Mononuclear cell (primary cell): ENCODE results near the gene COPS7B. TPM values are rescaled to one million over a fixed set of nuclear protein-coding genes. Genes with fewer than 3 reads are reported as not detected.
A peak's percentile ranks its signal among the peaks of the same experiment; 100 is the strongest.
"Not testable (repeated sequence)": the region's sequence is repeated elsewhere in the genome, so short reads cannot be mapped to it uniquely, and the experiment has no call there.

Experiments used
- H3K27me3 ChIP-seq: 2 replicates; pipeline ENCODE4 v1.6.0; 2011; ENCODE audit warnings: low read length, control low read depth; ENCODE audit not compliant: insufficient read depth
- H3K4me1 ChIP-seq: 2 replicates; pipeline ENCODE4 v1.5.1; 2011; ENCODE audit warnings: mild to moderate bottlenecking, low read length, control low read depth; ENCODE audit not compliant: insufficient read depth
- H3K4me3 ChIP-seq: 2 replicates; pipeline ENCODE4 v1.5.1; 2011; ENCODE audit warnings: mild to moderate bottlenecking, low read length, moderate library complexity
- H3K9me3 ChIP-seq: 2 replicates; pipeline ENCODE4 v1.5.1; 2011; ENCODE audit warnings: low read depth, mild to moderate bottlenecking, control low read depth, low read length
- total RNA-seq: library from RNA; depleted of rRNA; stranded (reverse); fragments of >200 nt; gene quantifications from one replicate; pipeline ENCODE4 v1.2.3, GENCODE V29; 2012

The COPS7B gene
- 13.6 TPM for total RNA-seq

- no peaks in the 10 kb centered on the region for H3K9me3 ChIP-seq
These were observed at the start of gene COPS7B for GRCh38 chr2:231786177-231786916. Gene COPS7B, plus strand, starts transcription at chr2:231786445. Its CDS starts 2,126 bp downstream, at chr2:231788571.

GRCh38 chr2:231737761-231738160, 48.5 kb upstream of the COPS7B start:
- H3K9me3 ChIP-seq = no peaks in the 10 kb centered on the region
- H3K4me1 ChIP-seq = no peaks in the 10 kb centered on the region
- no peak overlapping the region for H3K4me3 ChIP-seq
- no peaks in the 10 kb centered on the region for H3K27me3 ChIP-seq

More at GRCh38 chr2:231786177-231786916, at the start of gene COPS7B:
- Histone ChIP-seq H3K4me3 (peak within 1 kb of the TSS; percentile 80), H3K27me3 (no peaks in the 10 kb centered on the region), H3K4me1 (peaks cover 41% of the 10 kb centered on the region)

GRCh38 chr2:231743376-231744116, 42.7 kb upstream of the COPS7B start:
- Histone ChIP-seq H3K9me3 (no peaks in the 10 kb centered on the region), H3K4me3 (no peak overlapping the region), H3K4me1 (no peaks in the 10 kb centered on the region), H3K27me3 (no peaks in the 10 kb centered on the region)

- Histone ChIP-seq H3K27me3 (no peaks in the 10 kb centered on the region), H3K9me3 (no peaks in the 10 kb centered on the region), H3K4me3 (no peak overlapping the region), H3K4me1 (no peaks in the 10 kb centered on the region)
These were observed 40.8 kb upstream of the COPS7B start for GRCh38 chr2:231745303-231746038.

GRCh38 chr2:231748153-231748896, 37.9 kb upstream of the COPS7B start:
- H3K4me1 ChIP-seq, H3K4me3 ChIP-seq, H3K27me3 ChIP-seq, H3K9me3 ChIP-seq: not testable (repeated sequence)

GRCh38 chr2:231749016-231749415, 37.2 kb upstream of the COPS7B start:
- not testable (repeated sequence) for H3K27me3 ChIP-seq

GRCh38 chr2:231751042-231751815, 35.0 kb upstream of the COPS7B start:
- no peaks in the 10 kb centered on the region for H3K4me1 ChIP-seq
- H3K9me3 ChIP-seq = no peaks in the 10 kb centered on the region
- H3K4me3 ChIP-seq = no peak overlapping the region
- no peaks in the 10 kb centered on the region for H3K27me3 ChIP-seq

More at GRCh38 chr2:231749016-231749415, 37.2 kb upstream of the COPS7B start:
- not testable (repeated sequence) for H3K4me3 ChIP-seq, H3K4me1 ChIP-seq, H3K9me3 ChIP-seq

GRCh38 chr2:231752061-231752460, 34.2 kb upstream of the COPS7B start:
- Histone ChIP-seq H3K4me1 (no peaks in the 10 kb centered on the region), H3K9me3 (no peaks in the 10 kb centered on the region), H3K27me3 (no peaks in the 10 kb centered on the region), H3K4me3 (no peak overlapping the region)

- Histone ChIP-seq H3K4me3 (no peak overlapping the region), H3K9me3 (no peaks in the 10 kb centered on the region), H3K4me1 (peaks cover 10% of the 10 kb centered on the region), H3K27me3 (no peaks in the 10 kb centered on the region)
These were observed 24.5 kb upstream of the COPS7B start for GRCh38 chr2:231761735-231762134.

GRCh38 chr2:231764124-231764523, 22.1 kb upstream of the COPS7B start:
- no peaks in the 10 kb centered on the region for H3K9me3 ChIP-seq
- H3K4me1 ChIP-seq = peaks cover 10% of the 10 kb centered on the region
- H3K27me3 ChIP-seq = no peaks in the 10 kb centered on the region
- no peak overlapping the region for H3K4me3 ChIP-seq

GRCh38 chr2:231764760-231765159, 21.5 kb upstream of the COPS7B start:
- Histone ChIP-seq H3K27me3 (no peaks in the 10 kb centered on the region), H3K4me1 (peaks cover 10% of the 10 kb centered on the region), H3K9me3 (no peaks in the 10 kb centered on the region), H3K4me3 (no peak overlapping the region)

- Histone ChIP-seq H3K4me3 (no peak overlapping the region), H3K27me3 (no peaks in the 10 kb centered on the region), H3K4me1 (peaks cover 10% of the 10 kb centered on the region), H3K9me3 (no peaks in the 10 kb centered on the region)
These were observed 20.7 kb upstream of the COPS7B start for GRCh38 chr2:231765496-231765929.

GRCh38 chr2:231769170-231770136, 16.8 kb upstream of the COPS7B start:
- Histone ChIP-seq H3K4me1 (peaks cover 10% of the 10 kb centered on the region), H3K4me3 (no peak overlapping the region), H3K9me3 (no peaks in the 10 kb centered on the region), H3K27me3 (no peaks in the 10 kb centered on the region)
